ENCODE measurements around the gene HPD. TPM values are rescaled to one million over a fixed set of nuclear protein-coding genes. Genes with fewer than 3 reads are reported as not detected.
A peak's percentile ranks its signal among the peaks of the same experiment; 100 is the strongest.
"Not testable (repeated sequence)": the region's sequence is repeated elsewhere in the genome, so short reads cannot be mapped to it uniquely, and the experiment has no call there.

The HPD gene
- total and polyA plus RNA-seq, 7 experiments from 2014 or later, result not detected

DNA sequence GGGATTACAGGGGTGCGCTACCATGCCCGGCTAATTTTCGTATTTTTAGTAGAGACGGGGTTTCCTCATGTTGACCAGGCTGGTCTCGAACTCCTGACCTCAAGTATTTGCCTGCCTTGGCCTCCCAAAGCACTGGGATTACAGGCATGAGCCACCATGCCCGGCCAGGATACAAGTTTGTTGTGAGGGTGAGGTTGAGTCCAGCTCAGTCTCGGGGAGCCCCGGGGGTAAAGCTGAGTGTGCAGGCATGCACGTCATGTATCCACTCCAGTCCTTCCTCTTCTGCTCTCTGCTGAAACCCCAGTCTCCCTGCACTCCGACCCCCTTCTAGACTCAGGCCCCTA lies 369 bp downstream of the HPD start:
- Mint-ChIP-seq H3K4me1 (peaks cover 0 to 7% (median 0%) of the 10 kb centered on the region in 7 donors), H3K9me3 (no peaks in the 10 kb centered on the region), H3K4me3 (no peak overlapping the region), H3K27me3 (no peaks in the 10 kb centered on the region), H3K27ac (no peak overlapping the region), H3K36me3 (peaks cover 0 to 4% (median 0%) of the 10 kb centered on the region in 5 donors)
- Histone ChIP-seq H3K27ac (ENCODE audit: low read depth, low read length) (no peak overlapping the region), H3K4me1 (ENCODE audit: control insufficient read depth in 2 of 2, insufficient read depth in 2 of 2, low read length in 2 of 2) (no peaks in the 10 kb centered on the region), H3K27me3 (ENCODE audit: control insufficient read depth in 2 of 2, insufficient read depth in 2 of 2, low read length in 2 of 2) (no peaks in the 10 kb centered on the region), H3K36me3 (ENCODE audit: control insufficient read depth in 2 of 3, insufficient read depth in 3 of 3, low read length in 3 of 3) (no peaks in the 10 kb centered on the region), H3K9me3 (ENCODE audit: control insufficient read depth in 2 of 3, low read length in 3 of 3) (no peaks in the 10 kb centered on the region), H3K4me3 (ENCODE audit: low read length) (no peak overlapping the region)
- intact Hi-C loops (cut with micrococcal nuclease), result no loop called here
- CTCF ChIA-PET, result no interaction called here
- POLR2A ChIA-PET, result interaction anchor here (0.6 kb wide), 1 partner anchor 412 kb away, joined by 4 read pairs; no protein-coding TSS in a partner anchor
- DNase-seq, result no peak
- ATAC-seq, result no peak

DNA sequence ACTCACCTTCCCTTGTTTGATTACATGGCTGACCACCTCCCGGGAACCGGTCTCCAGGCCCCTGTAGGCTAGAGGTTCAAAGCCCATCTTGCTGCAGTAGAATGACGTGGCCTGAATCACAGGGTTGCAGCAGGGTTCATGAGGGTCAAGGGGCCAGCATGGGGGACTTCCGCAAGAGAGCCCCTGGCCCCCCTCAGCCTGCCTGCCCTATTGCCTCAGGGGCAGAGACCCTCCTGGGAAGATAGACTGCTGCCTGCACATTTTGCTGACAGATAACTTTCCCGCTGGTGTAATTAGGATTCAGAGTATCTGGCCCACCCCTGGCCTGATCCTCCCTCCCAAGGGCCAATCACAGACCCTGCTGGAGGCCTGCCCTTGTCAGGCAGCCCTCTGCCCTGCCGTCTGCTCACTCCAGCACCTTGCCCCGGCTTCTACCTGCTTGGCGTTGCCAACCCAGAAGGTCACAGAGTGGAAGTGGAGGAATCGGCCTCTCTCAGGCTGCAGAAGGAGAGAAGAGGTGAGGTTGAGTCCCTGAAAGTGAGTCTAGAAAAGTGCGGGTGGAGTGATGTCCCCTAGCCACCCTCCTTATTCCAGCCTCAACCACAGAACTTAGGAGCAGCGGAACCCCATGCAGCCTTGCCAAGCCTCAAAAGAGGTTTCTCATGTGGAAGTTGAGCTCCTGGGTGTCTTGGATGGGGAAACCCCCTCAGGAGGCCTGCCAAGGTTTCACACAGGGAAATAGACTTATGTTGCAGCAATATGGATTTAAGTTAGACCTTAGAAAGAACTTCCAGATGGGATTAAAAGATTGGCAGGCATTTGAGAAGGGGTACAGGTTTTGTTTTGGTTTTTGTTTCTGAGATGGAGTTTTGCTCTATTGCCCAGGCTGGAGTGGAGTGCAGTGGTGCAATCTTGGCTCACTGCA lies 1.1 kb downstream of the HPD start:
- Mint-ChIP-seq H3K9me3 (no peaks in the 10 kb centered on the region), H3K4me3 (no peak overlapping the region), H3K27ac (no peak overlapping the region), H3K36me3 (peaks cover 0 to 4% (median 0%) of the 10 kb centered on the region in 5 donors), H3K27me3 (no peaks in the 10 kb centered on the region), H3K4me1 (peaks cover 0 to 7% (median 0%) of the 10 kb centered on the region in 7 donors)
- Histone ChIP-seq H3K36me3 (ENCODE audit: control insufficient read depth in 2 of 3, insufficient read depth in 3 of 3, low read length in 3 of 3) (no peaks in the 10 kb centered on the region), H3K9me3 (ENCODE audit: control insufficient read depth in 2 of 3, low read length in 3 of 3) (no peaks in the 10 kb centered on the region), H3K27ac (ENCODE audit: low read depth, low read length) (no peak overlapping the region), H3K4me1 (ENCODE audit: control insufficient read depth in 2 of 2, insufficient read depth in 2 of 2, low read length in 2 of 2) (no peaks in the 10 kb centered on the region), H3K4me3 (ENCODE audit: low read length) (no peak overlapping the region), H3K27me3 (ENCODE audit: control insufficient read depth in 2 of 2, insufficient read depth in 2 of 2, low read length in 2 of 2) (no peaks in the 10 kb centered on the region)
- CTCF ChIA-PET, result no interaction called here
- DNase-seq (no peak), ATAC-seq (no peak)
- POLR2A ChIA-PET, result interaction anchor here (0.6 kb wide), 1 partner anchor 412 kb away, joined by 4 read pairs; no protein-coding TSS in a partner anchor
- intact Hi-C loops (cut with micrococcal nuclease), result no loop called here

DNA sequence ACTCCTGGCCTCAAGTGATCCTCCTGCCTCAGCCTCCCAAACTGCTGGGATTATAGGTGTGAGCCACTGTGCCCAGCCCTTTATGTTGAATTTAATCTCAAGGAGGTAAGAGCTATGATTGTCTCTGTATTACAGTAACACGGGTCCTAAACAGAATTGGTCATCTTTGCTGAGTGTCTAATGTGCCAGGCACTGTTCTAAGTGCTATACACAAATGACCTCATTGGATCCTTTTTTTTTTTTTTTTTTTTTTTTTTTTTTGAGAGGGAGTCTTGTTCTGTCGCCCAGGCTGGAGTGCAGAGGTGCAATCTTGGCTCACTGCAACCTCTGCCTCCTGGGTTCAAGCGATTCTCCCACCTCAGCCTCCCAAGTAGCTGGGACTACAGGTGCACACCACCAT lies 6.3 kb downstream of the HPD start:
- CTCF ChIA-PET, result interaction anchor here (0.8 kb wide), 1 partner anchor 50 kb away, joined by 3 read pairs; no protein-coding TSS in a partner anchor
- H3K4me1 Mint-ChIP-seq, result peaks cover 0 to 10% (median 0%) of the 10 kb centered on the region in 7 donors
- DNase-seq; H3K36me3 Mint-ChIP-seq; ATAC-seq; H3K4me1 ChIP-seq (ENCODE audit: control insufficient read depth in 2 of 2, insufficient read depth in 2 of 2, low read length in 2 of 2); H3K9me3 ChIP-seq (ENCODE audit: control insufficient read depth in 2 of 3, low read length in 3 of 3); H3K27me3 Mint-ChIP-seq; intact Hi-C loops (cut with micrococcal nuclease); POLR2A ChIA-PET; H3K27me3 ChIP-seq (ENCODE audit: control insufficient read depth in 2 of 2, insufficient read depth in 2 of 2, low read length in 2 of 2); H3K4me3 ChIP-seq (ENCODE audit: low read length); H3K9me3 Mint-ChIP-seq; H3K36me3 ChIP-seq (ENCODE audit: control insufficient read depth in 2 of 3, insufficient read depth in 3 of 3, low read length in 3 of 3); H3K4me3 Mint-ChIP-seq; H3K27ac ChIP-seq (ENCODE audit: low read depth, low read length); H3K27ac Mint-ChIP-seq: not testable (repeated sequence)

DNA sequence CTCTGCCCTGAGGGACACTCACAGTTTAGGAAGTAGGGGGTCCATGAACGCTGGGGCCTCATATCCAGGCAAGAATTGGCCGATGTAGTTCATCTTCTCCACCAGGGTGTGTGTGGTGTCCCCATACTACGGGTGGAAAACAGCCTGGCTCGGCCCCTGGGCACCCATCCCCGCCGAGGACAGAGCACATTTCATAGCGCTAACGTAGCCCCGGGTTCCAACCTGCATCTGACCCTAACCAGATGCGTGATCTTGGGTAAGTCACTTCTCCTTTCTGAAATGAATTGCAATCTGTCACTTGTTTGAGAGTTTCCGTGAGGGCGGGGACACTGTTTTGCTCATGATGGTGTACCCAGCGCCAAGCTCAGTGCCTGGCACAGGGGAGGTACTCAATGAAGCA lies 9.0 kb downstream of the HPD start:
- Histone ChIP-seq H3K27ac (ENCODE audit: low read depth, low read length) (no peak overlapping the region), H3K36me3 (ENCODE audit: control insufficient read depth in 2 of 3, insufficient read depth in 3 of 3, low read length in 3 of 3) (no peaks in the 10 kb centered on the region), H3K4me3 (ENCODE audit: low read length) (no peak overlapping the region), H3K9me3 (ENCODE audit: control insufficient read depth in 2 of 3, low read length in 3 of 3) (no peaks in the 10 kb centered on the region), H3K27me3 (ENCODE audit: control insufficient read depth in 2 of 2, insufficient read depth in 2 of 2, low read length in 2 of 2) (no peaks in the 10 kb centered on the region), H3K4me1 (ENCODE audit: control insufficient read depth in 2 of 2, insufficient read depth in 2 of 2, low read length in 2 of 2) (no peaks in the 10 kb centered on the region)
- ChIA-PET POLR2A (no interaction called here), CTCF (no interaction called here)
- H3K9me3 Mint-ChIP-seq, result no peaks in the 10 kb centered on the region
- ATAC-seq, result peak; percentile 16
- H3K4me3 Mint-ChIP-seq, result no peak overlapping the region
- DNase-seq, result no peak
- intact Hi-C loops (cut with micrococcal nuclease), result no loop called here
- H3K4me1 Mint-ChIP-seq, result peaks cover 0 to 3% (median 0%) of the 10 kb centered on the region in 7 donors
- H3K27me3 Mint-ChIP-seq, result peaks cover 0 to 2% (median 0%) of the 10 kb centered on the region in 5 donors
- peaks cover 0 to 3% (median 0%) of the 10 kb centered on the region in 5 donors for H3K36me3 Mint-ChIP-seq
- no peak overlapping the region for H3K27ac Mint-ChIP-seq

DNA sequence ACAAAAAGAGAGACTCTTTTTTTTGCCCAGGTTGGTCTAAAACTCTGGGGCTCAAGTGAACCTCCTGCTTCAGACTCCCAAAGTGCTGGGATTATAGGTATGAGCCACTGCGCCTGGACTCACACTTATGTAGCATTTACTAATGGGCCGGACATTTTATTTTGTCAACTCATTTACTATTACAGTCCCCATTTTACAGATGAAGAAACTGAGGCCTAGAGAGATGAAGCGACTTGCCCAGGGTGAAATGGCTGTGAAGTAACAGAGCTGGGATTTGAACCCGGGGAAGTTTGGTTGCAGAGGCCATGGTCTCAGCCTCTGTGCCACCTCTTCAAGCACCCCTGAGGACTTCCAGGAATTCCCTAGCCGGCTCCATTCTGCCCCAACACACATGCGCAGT lies 9.4 kb downstream of the HPD start:
- Mint-ChIP-seq H3K4me1 (peaks cover 0 to 3% (median 0%) of the 10 kb centered on the region in 7 donors), H3K36me3 (peaks cover 0 to 3% (median 0%) of the 10 kb centered on the region in 5 donors), H3K27me3 (peaks cover 0 to 2% (median 0%) of the 10 kb centered on the region in 5 donors), H3K4me3 (no peak overlapping the region), H3K27ac (no peak overlapping the region), H3K9me3 (no peaks in the 10 kb centered on the region)
- Histone ChIP-seq H3K27ac (ENCODE audit: low read depth, low read length) (no peak overlapping the region), H3K9me3 (ENCODE audit: control insufficient read depth in 2 of 3, low read length in 3 of 3) (no peaks in the 10 kb centered on the region), H3K36me3 (ENCODE audit: control insufficient read depth in 2 of 3, insufficient read depth in 3 of 3, low read length in 3 of 3) (no peaks in the 10 kb centered on the region), H3K4me3 (ENCODE audit: low read length) (no peak overlapping the region), H3K27me3 (ENCODE audit: control insufficient read depth in 2 of 2, insufficient read depth in 2 of 2, low read length in 2 of 2) (no peaks in the 10 kb centered on the region), H3K4me1 (ENCODE audit: control insufficient read depth in 2 of 2, insufficient read depth in 2 of 2, low read length in 2 of 2) (no peaks in the 10 kb centered on the region)
- DNase-seq (no peak), ATAC-seq (no peak)
- CTCF ChIA-PET, result no interaction called here
- intact Hi-C loops (cut with micrococcal nuclease), result no loop called here
- POLR2A ChIA-PET, result no interaction called here

GRCh38 chr12:121845701-121846100 lies 13.0 kb downstream of the HPD start:
- H3K9me3 Mint-ChIP-seq, result no peaks in the 10 kb centered on the region
- H3K4me1 Mint-ChIP-seq, result peaks cover 0 to 11% (median 2%) of the 10 kb centered on the region in 7 donors
- H3K27me3 Mint-ChIP-seq, result no peaks in the 10 kb centered on the region
- no peak for ATAC-seq
- intact Hi-C loops (cut with micrococcal nuclease), result no loop called here
- no peak for DNase-seq
- H3K4me3 Mint-ChIP-seq, result no peak overlapping the region
- H3K27ac ChIP-seq (ENCODE audit: low read depth, low read length), result no peak overlapping the region
- no peaks in the 10 kb centered on the region for H3K27me3 ChIP-seq (ENCODE audit: control insufficient read depth in 2 of 2, insufficient read depth in 2 of 2, low read length in 2 of 2)
- H3K4me3 ChIP-seq (ENCODE audit: low read length), result no peak overlapping the region
- H3K27ac Mint-ChIP-seq, result no peak overlapping the region
- CTCF ChIA-PET, result interaction anchor here (1.3 kb wide), 1 partner anchor 52 kb away, joined by 4 read pairs; the partner anchor contains the start of gene RHOF
- no peaks in the 10 kb centered on the region for H3K36me3 ChIP-seq (ENCODE audit: control insufficient read depth in 2 of 3, insufficient read depth in 3 of 3, low read length in 3 of 3)
- peaks cover 0 to 3% (median 0%) of the 10 kb centered on the region in 5 donors for H3K36me3 Mint-ChIP-seq
- POLR2A ChIA-PET, result interaction anchor here (1.1 kb wide), 1 partner anchor 133 kb away, joined by 3 read pairs; the partner anchor contains the start of gene TMEM120B
- no peaks in the 10 kb centered on the region for H3K9me3 ChIP-seq (ENCODE audit: control insufficient read depth in 2 of 3, low read length in 3 of 3)
- no peaks in the 10 kb centered on the region for H3K4me1 ChIP-seq (ENCODE audit: control insufficient read depth in 2 of 2, insufficient read depth in 2 of 2, low read length in 2 of 2)

Data from naive thymus-derived CD4-positive, alpha-beta T cell (primary cell).